Stomach (tissue), 9 donors: ENCODE data around the gene DYNC1LI1. TPM values are rescaled to one million over a fixed set of nuclear protein-coding genes. Genes with fewer than 3 reads are reported as not detected.
"Not testable (repeated sequence)": the region's sequence is repeated elsewhere in the genome, so short reads cannot be mapped to it uniquely, and the experiment has no call there.

ENCODE experiments used
- DNase-seq, 2 donors: peaks; one replicate each; pipeline versions ENCODE4 v3.0.0 to v3.0.0-alpha.2; 2013 to 2019
- H3K27ac ChIP-seq, 5 donors: fragments of 200-600 bp in 4 of 5; sonication (generic) in 4 of 5; one replicate each; pipeline ENCODE4 v1.5.1; 2013 to 2019; ENCODE audit warnings: mild to moderate bottlenecking in 1 of 5, moderate library complexity in 1 of 5
- H3K27me3 ChIP-seq, 3 donors: fragments of 200-600 bp; sonication (generic); one replicate each; pipeline ENCODE4 v1.5.1; 2017 to 2019; ENCODE audit warnings: mixed run types in 1 of 3
- H3K36me3 ChIP-seq, 4 donors: fragments of 200-600 bp; sonication (generic); 1 replicate in 3 of 4; 2 replicates in 1 of 4; pipeline ENCODE4 v1.5.1; 2016 to 2019
- H3K4me1 ChIP-seq, 4 donors: fragments of 200-600 bp; sonication (generic); one replicate each; pipeline ENCODE4 v1.5.1; 2016 to 2019
- H3K4me3 ChIP-seq, 4 donors: fragments of 200-600 bp; sonication (generic) in 3 of 4; one replicate each; pipeline ENCODE4 v1.5.1; 2016 to 2019; ENCODE audit warnings: mild to moderate bottlenecking in 1 of 4
- H3K9me3 ChIP-seq, 4 donors: fragments of 200-600 bp; sonication (generic); one replicate each; pipeline ENCODE4 v1.5.1; 2016 to 2019
- EP300 ChIP-seq: sonication (generic); formaldehyde crosslinking; IDR thresholded peaks from one replicate; pipeline ENCODE4 v1.6.1; 2017; ENCODE audit warnings: antibody characterized with exemption
- POLR2A ChIP-seq, 4 donors: fragments of 450-650 bp; IDR thresholded peaks; one replicate each; pipeline ENCODE4 v1.6.1; 2016; ENCODE audit warnings: antibody characterized with exemption in 4 of 4, control low read depth in 2 of 4, mild to moderate bottlenecking in 1 of 4, moderate library complexity in 1 of 4
- POLR2AphosphoS5 ChIP-seq, 3 donors: sonication (generic); formaldehyde crosslinking; IDR thresholded peaks; one replicate each; pipeline ENCODE4 v1.6.1; 2016; ENCODE audit warnings: antibody characterized with exemption in 3 of 3
- WGBS, 5 donors: extraction: QIAGEN DNeasy Blood & Tissue Kit in 3 of 5; methylation state at CpG; one replicate each; pipeline versions ENCODE4 v1.1.5 to v1.1.7; 2013 to 2018; 5-methylcytosine and 5-hydroxymethylcytosine counted together
- intact Hi-C: fragments of 100-400 bp; cut with DNase I; formaldehyde crosslinking; loops from one replicate; pipeline ENCODE4 v1.15.1; 2023; ENCODE audit warnings: low total_unique reads
- polyA plus RNA-seq, 3 donors: library from polyadenylated mRNA; stranded (reverse); fragments of 200-250 nt; gene quantifications; one replicate each; pipeline ENCODE4 v1.2.3, GENCODE V29; 2013
- total RNA-seq, 5 donors: library from RNA; depleted of rRNA; stranded (reverse); fragments of >200 nt; gene quantifications; one replicate each; pipeline versions ENCODE4 v1.1.0 to v1.2.3, GENCODE V29; 2014 to 2016
- TF ChIP-seq, protein P1 (sequence below), 7 experiments: fragments of 450-650 bp in 4 of 7; fragments of 200-600 bp in 3 of 7; sonication (generic) in 3 of 7; IDR thresholded peaks; one replicate each; pipeline ENCODE4 v1.5.1; 2016 to 2019; ENCODE audit warnings: antibody characterized with exemption in 7 of 7, control low read depth in 2 of 7, mild to moderate bottlenecking in 1 of 7
- donor health status: healthy with polysubstance abuse.
- donor health status: Bipolar disorder and iron deficiency.
- donor health status: healthy.

DYNC1LI1 gene
- total and polyA plus RNA-seq, 8 donors: 5.8 to 92.4 (median 19.1) TPM

DNA sequence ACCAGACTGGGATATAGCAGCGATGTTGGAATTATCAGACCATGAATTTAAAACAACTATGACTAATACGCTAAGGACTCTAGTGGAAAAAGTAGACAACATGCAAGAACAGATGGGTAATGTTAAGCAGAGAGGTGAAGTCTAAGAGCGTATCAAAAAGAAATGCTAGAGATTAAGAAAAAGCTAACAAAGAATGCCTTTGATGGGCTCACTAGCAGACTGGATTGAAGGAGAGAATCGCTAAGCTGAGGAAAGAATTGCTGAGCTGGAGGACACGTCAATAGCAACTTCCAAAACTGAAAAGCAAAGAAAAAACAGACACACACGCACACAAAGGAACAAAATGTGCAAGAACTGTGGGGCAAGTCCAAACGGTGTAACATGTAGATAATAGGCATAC, 48.0 kb downstream of the DYNC1LI1 start:
- intact Hi-C loops: no loop called here
- Histone ChIP-seq H3K27me3 (no peaks in the 10 kb centered on the region), H3K27ac (no peak overlapping the region), H3K4me3 (no peak overlapping the region), H3K9me3 (no peaks in the 10 kb centered on the region), H3K4me1 (no peaks in the 10 kb centered on the region), H3K36me3 (peaks cover 12 to 49% (median 46%) of the 10 kb centered on the region in 4 donors)
- no peak for TF ChIP-seq POLR2AphosphoS5 (IDR thresholded peaks at IDR 0.05)
- TF ChIP-seq, protein P1, sequence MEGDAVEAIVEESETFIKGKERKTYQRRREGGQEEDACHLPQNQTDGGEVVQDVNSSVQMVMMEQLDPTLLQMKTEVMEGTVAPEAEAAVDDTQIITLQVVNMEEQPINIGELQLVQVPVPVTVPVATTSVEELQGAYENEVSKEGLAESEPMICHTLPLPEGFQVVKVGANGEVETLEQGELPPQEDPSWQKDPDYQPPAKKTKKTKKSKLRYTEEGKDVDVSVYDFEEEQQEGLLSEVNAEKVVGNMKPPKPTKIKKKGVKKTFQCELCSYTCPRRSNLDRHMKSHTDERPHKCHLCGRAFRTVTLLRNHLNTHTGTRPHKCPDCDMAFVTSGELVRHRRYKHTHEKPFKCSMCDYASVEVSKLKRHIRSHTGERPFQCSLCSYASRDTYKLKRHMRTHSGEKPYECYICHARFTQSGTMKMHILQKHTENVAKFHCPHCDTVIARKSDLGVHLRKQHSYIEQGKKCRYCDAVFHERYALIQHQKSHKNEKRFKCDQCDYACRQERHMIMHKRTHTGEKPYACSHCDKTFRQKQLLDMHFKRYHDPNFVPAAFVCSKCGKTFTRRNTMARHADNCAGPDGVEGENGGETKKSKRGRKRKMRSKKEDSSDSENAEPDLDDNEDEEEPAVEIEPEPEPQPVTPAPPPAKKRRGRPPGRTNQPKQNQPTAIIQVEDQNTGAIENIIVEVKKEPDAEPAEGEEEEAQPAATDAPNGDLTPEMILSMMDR (IDR thresholded peaks at IDR 0.05): no peak
- TF ChIP-seq EP300: no peak
- no peak for TF ChIP-seq POLR2A (IDR thresholded peaks at IDR 0.05)
- WGBS, 5 donors: 64 to 79% (median 67%) methylated on average over 7 of the region's 7 CpGs
- DNase-seq: no peak

DNA sequence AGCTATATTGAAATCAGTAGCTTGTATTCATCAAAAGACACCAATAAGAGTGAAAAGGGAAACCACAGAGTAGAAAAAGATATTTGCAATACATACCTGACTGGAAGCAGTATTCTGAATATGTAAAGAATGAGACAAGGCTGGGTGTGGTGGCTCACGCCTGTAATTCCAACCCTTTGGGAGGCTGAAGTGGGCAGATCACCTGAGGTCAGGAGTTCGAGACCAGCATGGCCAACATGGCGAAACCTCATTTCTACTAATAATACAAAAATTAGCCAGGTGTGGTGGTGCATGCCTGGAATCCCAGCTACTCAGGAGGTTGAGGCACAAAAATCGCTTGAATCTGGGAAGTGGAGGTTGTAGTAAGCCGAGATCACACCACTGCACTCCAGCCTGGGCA, 51.7 kb downstream of the DYNC1LI1 start:
- H3K27ac ChIP-seq, H3K4me1 ChIP-seq, H3K4me3 ChIP-seq, intact Hi-C loops, H3K9me3 ChIP-seq, DNase-seq, H3K27me3 ChIP-seq: not testable (repeated sequence)
- WGBS, 5 donors: 91 to 99% (median 97%) methylated on average over 5 of the region's 5 CpGs
- H3K36me3 ChIP-seq: peaks cover 0 to 14% (median 11%) of the 10 kb centered on the region in 4 donors

DNA sequence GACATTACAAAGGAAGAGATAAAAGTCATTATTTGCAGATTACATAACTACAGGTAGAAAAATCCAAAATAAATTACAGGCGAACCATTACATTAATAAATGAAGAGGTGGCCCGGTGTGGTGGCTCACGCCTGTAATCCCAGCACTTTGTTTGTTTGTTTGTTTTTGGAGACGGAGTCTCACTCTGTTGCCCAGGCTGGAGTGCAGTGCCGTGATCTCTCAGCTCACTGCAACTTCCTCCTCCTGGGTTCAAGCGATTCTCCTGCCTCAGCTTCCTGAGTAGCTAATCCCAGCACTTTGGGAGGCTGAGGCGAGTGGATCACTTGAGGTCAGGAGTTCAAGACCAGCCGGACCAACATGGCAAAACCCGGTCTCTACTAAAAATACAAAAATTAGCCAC, 53.9 kb downstream of the DYNC1LI1 start:
- H3K4me1 ChIP-seq, H3K9me3 ChIP-seq, H3K4me3 ChIP-seq, H3K27me3 ChIP-seq, DNase-seq, H3K36me3 ChIP-seq, intact Hi-C loops: not testable (repeated sequence)
- WGBS, 5 donors: 80 to 93% (median 89%) methylated on average over 9 of the region's 9 CpGs
- peak overlapping the region in 2 of 5 donors; percentile 53 to 60 for H3K27ac ChIP-seq

DNA sequence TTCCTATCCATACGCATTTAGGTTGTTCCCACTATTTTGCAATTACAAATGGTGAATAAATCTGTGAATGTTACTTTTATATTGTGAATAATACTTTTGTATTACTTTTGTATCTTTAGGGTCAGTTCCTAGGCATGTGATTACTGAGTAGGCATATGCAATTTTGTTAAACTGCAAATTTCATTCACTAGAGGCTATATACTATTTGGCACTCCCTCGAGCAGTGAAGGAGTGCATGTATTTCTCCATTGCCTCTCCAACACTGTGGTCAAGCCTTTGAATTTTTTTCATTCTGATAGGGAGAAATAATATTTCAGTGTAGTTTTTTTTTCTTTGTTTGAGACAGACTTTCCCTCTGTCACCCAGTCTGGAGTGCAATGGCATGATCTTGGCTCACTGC, 59.7 kb downstream of the DYNC1LI1 start:
- intact Hi-C loops: loop anchor here (5.0 kb wide), 1 partner anchor 151 kb away; no protein-coding TSS in a partner anchor
- no peak for TF ChIP-seq POLR2AphosphoS5 (IDR thresholded peaks at IDR 0.05)
- no peak for TF ChIP-seq POLR2A (IDR thresholded peaks at IDR 0.05)
- TF ChIP-seq, protein P1 (IDR thresholded peaks at IDR 0.05): no peak
- no peak for TF ChIP-seq EP300
- 70 to 84% (median 78%) methylated on average over 2 of the region's 2 CpGs for WGBS, 5 donors
- Histone ChIP-seq H3K4me1 (peaks cover 0 to 17% (median 0%) of the 10 kb centered on the region in 4 donors), H3K36me3 (no peaks in the 10 kb centered on the region), H3K9me3 (no peaks in the 10 kb centered on the region), H3K4me3 (no peak overlapping the region), H3K27me3 (no peaks in the 10 kb centered on the region), H3K27ac (no peak overlapping the region)
- DNase-seq: no peak

DNA sequence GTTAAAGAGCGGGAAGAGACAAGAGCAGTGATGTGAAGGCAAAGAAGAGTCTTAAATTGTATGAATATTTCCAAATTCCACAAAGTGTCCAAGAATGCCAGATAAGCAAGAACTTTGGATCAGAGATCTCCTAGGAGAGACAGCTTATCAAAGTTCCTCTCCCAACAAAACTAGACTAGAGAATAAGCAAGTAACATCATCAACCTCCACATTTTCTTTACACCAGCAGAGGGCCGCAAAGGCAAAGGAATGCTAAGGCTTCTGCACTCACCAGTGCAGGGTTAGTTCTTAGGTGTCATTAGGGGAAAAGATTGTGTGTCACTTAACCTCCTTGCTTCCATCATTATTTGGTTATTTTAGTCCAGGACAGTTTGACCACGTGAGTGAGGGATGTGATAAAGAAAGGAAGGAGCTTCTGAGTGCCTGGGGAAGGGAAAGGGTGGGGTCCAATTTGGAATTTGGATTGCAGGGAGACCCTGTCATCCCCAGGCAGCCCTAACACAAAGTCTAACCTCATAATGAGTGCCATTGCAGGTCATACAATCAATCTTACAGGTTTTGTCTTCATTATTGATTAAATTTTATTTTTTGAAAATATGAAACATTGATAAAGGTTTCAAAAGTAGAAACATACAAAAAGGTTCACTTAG, 60.5 kb downstream of the DYNC1LI1 start:
- H3K9me3 ChIP-seq: no peaks in the 10 kb centered on the region
- intact Hi-C loops: loop anchor here (5.0 kb wide), 1 partner anchor 152 kb away; no protein-coding TSS in a partner anchor
- peak; percentile 62 to 89 for DNase-seq
- H3K27ac ChIP-seq: no peak overlapping the region
- H3K4me3 ChIP-seq: no peak overlapping the region
- H3K4me1 ChIP-seq: peaks cover 0 to 17% (median 0%) of the 10 kb centered on the region in 4 donors
- H3K36me3 ChIP-seq: no peaks in the 10 kb centered on the region
- H3K27me3 ChIP-seq: no peaks in the 10 kb centered on the region
- no peak for TF ChIP-seq POLR2A (IDR thresholded peaks at IDR 0.05)
- no peak for TF ChIP-seq EP300
- TF ChIP-seq, protein P1 (IDR thresholded peaks at IDR 0.05): peak in 5 of 7 experiments; percentile 49 to 80 (median 64)
- peak in 1 of 3 donors; percentile 53 for TF ChIP-seq POLR2AphosphoS5 (IDR thresholded peaks at IDR 0.05)
- 29 to 32% (median 31%) methylated on average over 3 of the region's 3 CpGs for WGBS, 5 donors
